Measurements from ENCODE around the gene C10orf105.

Gene C10orf105

DNA sequence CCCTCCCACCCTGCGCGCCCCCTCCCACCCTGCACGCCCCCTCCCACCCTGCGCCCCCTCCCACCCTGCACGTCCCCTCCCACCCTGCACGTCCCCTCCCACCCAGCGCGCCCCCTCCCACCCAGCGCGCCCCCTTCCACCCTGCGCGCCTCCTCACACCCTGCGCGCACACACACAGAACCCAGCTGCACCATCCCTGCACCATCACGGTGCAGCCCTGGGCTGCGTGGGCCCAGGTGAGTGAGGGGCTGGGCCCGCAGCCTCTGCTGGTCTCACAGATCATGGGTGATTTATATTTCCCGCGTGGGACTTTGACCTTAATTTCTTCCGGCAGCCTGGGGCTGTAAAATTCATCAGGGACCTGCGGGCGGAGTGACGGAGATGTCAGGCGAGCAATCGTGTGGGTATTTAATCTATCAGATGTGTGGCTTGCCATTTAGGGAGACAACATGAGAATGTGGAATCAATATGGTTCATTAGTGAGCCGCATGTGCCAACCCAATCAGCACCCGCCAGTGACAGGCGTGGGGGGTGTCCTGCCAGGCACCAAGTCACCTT is 57.7 kb downstream of the C10orf105 start:
- Histone ChIP-seq H3K36me3 (ENCODE audit: control insufficient read depth in 4 of 4, insufficient read depth in 4 of 4, low read length in 3 of 4) (no peaks in the 10 kb centered on the region), H3K9me3 (ENCODE audit: control extremely low read depth in 1 of 5, control insufficient read depth in 4 of 5, insufficient read depth in 2 of 5, low read depth in 1 of 5, low read length in 4 of 5) (no peaks in the 10 kb centered on the region), H3K4me3 (ENCODE audit: control insufficient read depth in 1 of 7, extremely low read depth in 1 of 7, insufficient read depth in 4 of 7, low read depth in 2 of 7, low read length in 6 of 7) (no peak overlapping the region), H3K27me3 (replicated peaks in 2 of 5; ENCODE audit: control insufficient read depth in 4 of 5, insufficient read depth in 5 of 5, low read length in 4 of 5) (no peaks in the 10 kb centered on the region), H3K4me1 (ENCODE audit: control extremely low read depth in 1 of 4, control insufficient read depth in 4 of 4, insufficient read depth in 4 of 4, low read length in 3 of 4) (peaks cover 0 to 34% (median 24%) of the 10 kb centered on the region in 4 experiments), H3K27ac (ENCODE audit: insufficient read depth in 1 of 2, low read depth in 1 of 2, low read length in 2 of 2, poor library complexity in 1 of 2, severe bottlenecking in 2 of 2) (no peak overlapping the region)
- 98% methylated on average over 5 of the region's 28 CpGs for WGBS (ENCODE audit: insufficient coverage)
- POLR2A ChIA-PET = no interaction called here
- no peak for DNase-seq
- CTCF ChIA-PET = interaction anchor here (0.7 to 1.2 kb wide), 2 partner anchors 111 to 151 kb away, joined by 3 read pairs; partner anchors contain the start of gene VSIR
